Measurements from ENCODE around the gene RGS18. TPM values are rescaled to one million over a fixed set of nuclear protein-coding genes. Genes with fewer than 3 reads are reported as not detected.

Gene RGS18
- total and polyA plus RNA-seq, 2 donors (not counting 1 experiment from before 2014, with no cell fraction given) = 0.09 TPM; not detected in 1

DNA sequence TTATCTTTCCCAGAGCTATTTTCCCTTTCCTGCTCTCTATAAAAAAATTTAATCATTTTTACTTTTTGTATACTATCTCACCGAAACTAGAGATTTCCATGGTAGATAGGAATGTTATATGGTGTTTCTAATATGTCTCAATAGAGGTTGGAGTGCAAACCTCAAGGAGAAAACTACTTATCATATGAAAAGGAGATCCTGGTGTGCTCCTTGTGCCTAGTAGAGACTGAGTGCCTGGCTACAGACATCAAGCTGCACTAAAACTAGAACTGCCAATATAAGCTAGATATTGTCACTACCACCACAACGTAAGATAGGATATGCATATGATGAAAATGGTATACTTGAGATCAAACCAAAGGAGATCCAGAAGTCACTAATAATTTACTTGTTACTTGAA, 67.0 kb downstream of the RGS18 start:
- TF ChIP-seq, protein P1, sequence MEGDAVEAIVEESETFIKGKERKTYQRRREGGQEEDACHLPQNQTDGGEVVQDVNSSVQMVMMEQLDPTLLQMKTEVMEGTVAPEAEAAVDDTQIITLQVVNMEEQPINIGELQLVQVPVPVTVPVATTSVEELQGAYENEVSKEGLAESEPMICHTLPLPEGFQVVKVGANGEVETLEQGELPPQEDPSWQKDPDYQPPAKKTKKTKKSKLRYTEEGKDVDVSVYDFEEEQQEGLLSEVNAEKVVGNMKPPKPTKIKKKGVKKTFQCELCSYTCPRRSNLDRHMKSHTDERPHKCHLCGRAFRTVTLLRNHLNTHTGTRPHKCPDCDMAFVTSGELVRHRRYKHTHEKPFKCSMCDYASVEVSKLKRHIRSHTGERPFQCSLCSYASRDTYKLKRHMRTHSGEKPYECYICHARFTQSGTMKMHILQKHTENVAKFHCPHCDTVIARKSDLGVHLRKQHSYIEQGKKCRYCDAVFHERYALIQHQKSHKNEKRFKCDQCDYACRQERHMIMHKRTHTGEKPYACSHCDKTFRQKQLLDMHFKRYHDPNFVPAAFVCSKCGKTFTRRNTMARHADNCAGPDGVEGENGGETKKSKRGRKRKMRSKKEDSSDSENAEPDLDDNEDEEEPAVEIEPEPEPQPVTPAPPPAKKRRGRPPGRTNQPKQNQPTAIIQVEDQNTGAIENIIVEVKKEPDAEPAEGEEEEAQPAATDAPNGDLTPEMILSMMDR (IDR thresholded peaks at IDR 0.05) = no peak
- H3K27ac Mint-ChIP-seq = no peak overlapping the region
- no peak overlapping the region for H3K4me3 Mint-ChIP-seq
- H3K4me2 ChIP-seq (replicated peaks; ENCODE audit: low read depth, low read length, poor library complexity, severe bottlenecking) = no peak overlapping the region
- CTCF ChIA-PET = no interaction called here
- no peak overlapping the region for H2AFZ ChIP-seq (ENCODE audit: insufficient read depth, low read depth, low read length, poor library complexity, severe bottlenecking)
- no peaks in the 10 kb centered on the region for H3K36me3 ChIP-seq (replicated peaks in 1 of 2; ENCODE audit: control extremely low read depth in 1 of 2, control insufficient read depth in 1 of 2, extremely low read depth in 1 of 2, insufficient read depth in 2 of 2, low read length in 1 of 2)
- no peak overlapping the region for H3K9ac ChIP-seq (ENCODE audit: low read length)
- no peaks in the 10 kb centered on the region for H3K27me3 ChIP-seq (replicated peaks in 1 of 4; ENCODE audit: control extremely low read depth in 1 of 4, control insufficient read depth in 3 of 4, insufficient read depth in 4 of 4, low read length in 3 of 4)
- H3K4me3 ChIP-seq (ENCODE audit: control extremely low read depth in 1 of 5, extremely low read depth in 1 of 5, insufficient read depth in 1 of 5, low read depth in 2 of 5, low read length in 4 of 5) = no peak overlapping the region
- ATAC-seq (ENCODE audit: low read depth) (no peak), DNase-seq (no peak)
- no peaks in the 10 kb centered on the region for H4K20me1 ChIP-seq (ENCODE audit: control insufficient read depth, insufficient read depth, low read length, poor library complexity, severe bottlenecking)
- H3K9me3 Mint-ChIP-seq (ENCODE audit: insufficient read depth) = no peaks in the 10 kb centered on the region
- H3K27ac ChIP-seq (ENCODE audit: low read length in 2 of 2) = no peak overlapping the region
- no peaks in the 10 kb centered on the region for H3K27me3 Mint-ChIP-seq
- intact Hi-C loops (cut with micrococcal nuclease) = no loop called here
- H3K79me2 ChIP-seq (ENCODE audit: control insufficient read depth, insufficient read depth, low read length) = no peaks in the 10 kb centered on the region
- no peaks in the 10 kb centered on the region for H3K4me1 ChIP-seq (ENCODE audit: control insufficient read depth in 2 of 2, insufficient read depth in 2 of 2, low read length in 2 of 2)
- no CpG with 5 or more reads among the region's 2 CpGs for WGBS (ENCODE audit: insufficient coverage)
- POLR2A ChIA-PET = no interaction called here
- H3K9me3 ChIP-seq (ENCODE audit: control extremely low read depth in 1 of 3, control insufficient read depth in 2 of 3, insufficient read depth in 1 of 3, low read length in 2 of 3) = peaks cover 0 to 2% (median 0%) of the 10 kb centered on the region in 3 donors
- H3K4me1 Mint-ChIP-seq = no peaks in the 10 kb centered on the region

DNA sequence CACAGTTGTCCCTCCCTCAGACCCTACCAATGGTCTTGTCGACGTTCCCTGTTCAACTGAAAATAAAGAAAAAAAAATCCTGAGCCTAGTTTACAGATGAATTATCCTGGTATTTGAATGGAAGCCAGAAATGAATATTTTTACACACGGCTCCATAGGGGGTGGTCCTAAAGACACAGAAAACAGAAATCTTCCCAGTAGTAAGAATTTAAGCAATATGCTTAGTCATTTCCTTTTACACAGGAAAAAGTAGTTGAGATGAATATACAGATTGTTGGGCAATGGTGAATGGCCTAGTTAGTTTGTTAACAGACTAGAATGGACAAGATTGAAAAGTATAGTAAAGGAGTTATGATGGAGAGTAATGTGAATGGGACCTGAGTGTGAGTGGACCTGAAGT, 67.4 kb downstream of the RGS18 start:
- no peaks in the 10 kb centered on the region for H3K79me2 ChIP-seq (ENCODE audit: control insufficient read depth, insufficient read depth, low read length)
- intact Hi-C loops (cut with micrococcal nuclease) = no loop called here
- H3K4me3 ChIP-seq (ENCODE audit: control extremely low read depth in 1 of 5, extremely low read depth in 1 of 5, insufficient read depth in 1 of 5, low read depth in 2 of 5, low read length in 4 of 5) = no peak overlapping the region
- Mint-ChIP-seq H3K4me3 (no peak overlapping the region), H3K27ac (no peak overlapping the region), H3K9me3 (ENCODE audit: insufficient read depth) (no peaks in the 10 kb centered on the region), H3K4me1 (no peaks in the 10 kb centered on the region), H3K27me3 (no peaks in the 10 kb centered on the region)
- H4K20me1 ChIP-seq (ENCODE audit: control insufficient read depth, insufficient read depth, low read length, poor library complexity, severe bottlenecking) = no peaks in the 10 kb centered on the region
- ChIA-PET POLR2A (no interaction called here), CTCF (no interaction called here)
- H3K4me1 ChIP-seq (ENCODE audit: control insufficient read depth in 2 of 2, insufficient read depth in 2 of 2, low read length in 2 of 2) = no peaks in the 10 kb centered on the region
- WGBS (ENCODE audit: insufficient coverage) = no CpG with 5 or more reads among the region's 3 CpGs
- H3K9ac ChIP-seq (ENCODE audit: low read length) = no peak overlapping the region
- DNase-seq (no peak), ATAC-seq (ENCODE audit: low read depth) (no peak)
- H3K27me3 ChIP-seq (replicated peaks in 1 of 4; ENCODE audit: control extremely low read depth in 1 of 4, control insufficient read depth in 3 of 4, insufficient read depth in 4 of 4, low read length in 3 of 4) = no peaks in the 10 kb centered on the region
- H3K27ac ChIP-seq (ENCODE audit: low read length in 2 of 2) = no peak overlapping the region
- H2AFZ ChIP-seq (ENCODE audit: insufficient read depth, low read depth, low read length, poor library complexity, severe bottlenecking) = no peak overlapping the region
- TF ChIP-seq, protein P1 (IDR thresholded peaks at IDR 0.05) = no peak
- TF ChIP-seq EZH2 (IDR thresholded peaks at IDR 0.05; ENCODE audit: borderline replicate concordance, insufficient read depth, low read depth, low read length, poor library complexity, severe bottlenecking) = no peak
- no peaks in the 10 kb centered on the region for H3K36me3 ChIP-seq (replicated peaks in 1 of 2; ENCODE audit: control extremely low read depth in 1 of 2, control insufficient read depth in 1 of 2, extremely low read depth in 1 of 2, insufficient read depth in 2 of 2, low read length in 1 of 2)
- H3K9me3 ChIP-seq (ENCODE audit: control extremely low read depth in 1 of 3, control insufficient read depth in 2 of 3, insufficient read depth in 1 of 3, low read length in 2 of 3) = peaks cover 0 to 2% (median 0%) of the 10 kb centered on the region in 3 donors
- H3K4me2 ChIP-seq (replicated peaks; ENCODE audit: low read depth, low read length, poor library complexity, severe bottlenecking) = no peak overlapping the region

Data from B cell (primary cell).